DMS153 (cell line): ENCODE data around the gene FAM110A.
"Not testable (repeated sequence)": the region's sequence is repeated elsewhere in the genome, so short reads cannot be mapped to it uniquely, and the experiment has no call there.

ENCODE experiments used
- DNase-seq: peaks from one replicate; lab custom pipeline; 2025; lab: John Stamatoyannopoulos, UW

FAM110A gene

GRCh38 chr20:833450-834150 lies at the start of gene FAM110A:
Gene FAM110A, plus strand, starts transcription at chr20:833715. Its CDS starts 11,090 bp downstream, at chr20:844805.
- peak; percentile 93 for DNase-seq

- no peak for DNase-seq
Measured at GRCh38 chr20:787825-788224, 45.7 kb upstream of the FAM110A start.

- DNase-seq, result no peak
Measured at GRCh38 chr20:791056-791455, 42.5 kb upstream of the FAM110A start.

GRCh38 chr20:792248-792647 lies 41.3 kb upstream of the FAM110A start:
- DNase-seq, result no peak

GRCh38 chr20:796921-797320 lies 36.6 kb upstream of the FAM110A start:
- DNase-seq, result no peak

- DNase-seq, result not testable (repeated sequence)
Measured at GRCh38 chr20:798746-799145, 34.8 kb upstream of the FAM110A start.

- not testable (repeated sequence) for DNase-seq
Measured at GRCh38 chr20:800026-800425, 33.5 kb upstream of the FAM110A start.

- DNase-seq, result no peak
Measured at GRCh38 chr20:801678-802077, 31.8 kb upstream of the FAM110A start.

GRCh38 chr20:805713-806112 lies 27.8 kb upstream of the FAM110A start:
- DNase-seq, result no peak

- DNase-seq, result not testable (repeated sequence)
Measured at GRCh38 chr20:811776-812434, 21.6 kb upstream of the FAM110A start.

GRCh38 chr20:812435-812814 lies 21.1 kb upstream of the FAM110A start:
- not testable (repeated sequence) for DNase-seq

- DNase-seq, result no peak
Measured at GRCh38 chr20:813390-813789, 20.1 kb upstream of the FAM110A start.

GRCh38 chr20:815226-815625 lies 18.3 kb upstream of the FAM110A start:
- no peak for DNase-seq

- peak; percentile 4 for DNase-seq
Measured at GRCh38 chr20:815914-816606, 17.5 kb upstream of the FAM110A start.

- no peak for DNase-seq
Measured at GRCh38 chr20:818001-818664, 15.4 kb upstream of the FAM110A start.

- DNase-seq, result no peak
Measured at GRCh38 chr20:819680-820322, 13.7 kb upstream of the FAM110A start.

GRCh38 chr20:820323-820953 lies 13.1 kb upstream of the FAM110A start:
- DNase-seq, result no peak

GRCh38 chr20:821046-821730 lies 12.3 kb upstream of the FAM110A start:
- DNase-seq, result no peak

- DNase-seq, result no peak
Measured at GRCh38 chr20:821731-822065, 11.8 kb upstream of the FAM110A start.

GRCh38 chr20:822651-823573 lies 10.6 kb upstream of the FAM110A start:
- no peak for DNase-seq
